HEK293T (cell line): Measurements from ENCODE around the gene CPLX3.

Experiments
- CTCF ChIA-PET: fragments of 350-600 bp; formaldehyde crosslinking; extraction: SDS; loops from one replicate; lab custom pipeline; 2021; ENCODE audit warnings: antibody characterized with exemption, inconsistent platforms; lab: Yijun Ruan, JAX
- POLR2A ChIA-PET: fragments of 350-600 bp; formaldehyde crosslinking; extraction: SDS; loops from one replicate; lab custom pipeline; 2020; ENCODE audit warnings: antibody characterized with exemption, inconsistent platforms; lab: Yijun Ruan, JAX
- DNase-seq: peaks from one replicate; pipeline ENCODE4 v3.0.0; 2012; ENCODE audit warnings: mixed read lengths; ENCODE audit errors: extremely low spot score
- ARNT ChIP-seq: fragments of 450-650 bp; IDR thresholded peaks from 2 replicates; pipeline ENCODE4 v1.6.1; 2017; ENCODE audit warnings: mild to moderate bottlenecking
- BHLHE40 ChIP-seq: fragments of 450-650 bp; IDR thresholded peaks from 2 replicates; pipeline ENCODE4 v1.6.1; 2016; ENCODE audit warnings: mild to moderate bottlenecking, moderate library complexity, borderline replicate concordance
- CTBP1 ChIP-seq: fragments of 450-650 bp; IDR thresholded peaks from 2 replicates; pipeline ENCODE4 v1.6.1; 2016; ENCODE audit warnings: borderline replicate concordance
- ELF4 ChIP-seq: fragments of 450-650 bp; IDR thresholded peaks from 2 replicates; pipeline ENCODE4 v1.6.1; 2017; ENCODE audit warnings: antibody characterized with exemption
- FOXA1 ChIP-seq: fragments of 450-650 bp; IDR thresholded peaks from 2 replicates; pipeline ENCODE4 v1.6.1; 2016; ENCODE audit warnings: mild to moderate bottlenecking
- FOXK2 ChIP-seq: fragments of 450-650 bp; IDR thresholded peaks from 2 replicates; pipeline ENCODE4 v1.6.1; 2016; ENCODE audit warnings: mild to moderate bottlenecking
- FOXM1 ChIP-seq: fragments of 450-650 bp; IDR thresholded peaks from 2 replicates; pipeline ENCODE4 v1.6.1; 2017; ENCODE audit warnings: mild to moderate bottlenecking, borderline replicate concordance
- HDGF ChIP-seq: fragments of 450-650 bp; IDR thresholded peaks from 2 replicates; pipeline ENCODE4 v1.6.1; 2017; ENCODE audit warnings: antibody characterized with exemption, borderline replicate concordance
- L3MBTL2 ChIP-seq: fragments of 450-650 bp; conservative IDR thresholded peaks from 2 replicates; pipeline ENCODE4 v1.6.1; 2016; ENCODE audit warnings: mild to moderate bottlenecking
- LEF1 ChIP-seq: fragments of 450-650 bp; IDR thresholded peaks from 2 replicates; pipeline ENCODE4 v1.6.1; 2017; ENCODE audit warnings: mild to moderate bottlenecking, borderline replicate concordance
- NFRKB ChIP-seq: fragments of 450-650 bp; IDR thresholded peaks from 2 replicates; pipeline ENCODE4 v1.6.1; 2016; ENCODE audit warnings: mild to moderate bottlenecking, moderate library complexity
- PKNOX1 ChIP-seq: fragments of 450-650 bp; IDR thresholded peaks from 2 replicates; pipeline ENCODE4 v1.6.1; 2016
- SP1 ChIP-seq: fragments of 450-650 bp; IDR thresholded peaks from 2 replicates; pipeline ENCODE4 v1.6.1; 2017
- SUZ12 ChIP-seq: fragments of 450-650 bp; IDR thresholded peaks from 2 replicates; pipeline ENCODE4 v1.6.1; 2016; ENCODE audit warnings: mild to moderate bottlenecking
- TARDBP ChIP-seq: fragments of 450-650 bp; IDR thresholded peaks from 2 replicates; pipeline ENCODE4 v1.6.1; 2016
- ZNF384 ChIP-seq: fragments of 450-650 bp; IDR thresholded peaks from 2 replicates; pipeline ENCODE4 v1.6.1; 2016

Gene CPLX3

GRCh38 chr15:74788042-74788682 is 38.3 kb upstream of the CPLX3 start:
- ChIA-PET POLR2A (interaction anchor here (0.6 to 1.8 kb wide), 5 partner anchors 10 to 663 kb away, joined by 3 to 5 read pairs (median 4); partner anchors contain the start of genes COX5A and SIN3A), CTCF (interaction anchor here (0.6 to 3.0 kb wide), 18 partner anchors 9 to 399 kb away, joined by 3 to 43 read pairs (median 3); partner anchors contain the start of gene ULK3)
- TF ChIP-seq L3MBTL2 (no peak), ARNT (no peak), LEF1 (no peak), SP1 (no peak), HDGF (no peak), NFRKB (no peak), BHLHE40 (no peak), TARDBP (no peak), FOXA1 (no peak), PKNOX1 (no peak), SUZ12 (no peak), CTBP1 (no peak)
- no peak for DNase-seq

DNA sequence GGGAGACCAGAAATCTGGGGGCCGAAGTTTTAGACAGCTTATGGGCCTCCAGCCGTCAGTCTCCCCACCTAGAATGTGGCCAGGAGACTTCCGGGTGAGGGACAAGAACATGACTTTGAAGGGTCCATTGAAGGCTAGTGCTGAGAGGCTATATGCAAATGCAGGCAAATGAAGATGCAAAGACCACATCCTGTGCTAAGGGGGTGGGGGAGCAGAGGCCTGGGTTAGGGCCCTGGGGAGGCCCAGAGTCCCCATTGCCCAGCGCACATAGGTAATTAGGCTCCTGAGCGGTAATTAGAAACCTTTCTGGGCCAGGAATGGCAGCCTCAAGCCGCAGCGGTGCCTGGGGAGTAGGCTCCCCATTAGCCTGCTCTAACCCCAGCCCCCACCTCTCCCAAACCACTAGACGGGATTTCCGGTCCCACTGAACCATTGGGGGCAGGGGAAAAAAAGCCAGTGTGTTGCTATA is 37.7 kb upstream of the CPLX3 start:
- TF ChIP-seq ARNT (no peak), L3MBTL2 (no peak), FOXM1 (no peak), LEF1 (no peak), SP1 (no peak), NFRKB (no peak), ELF4 (no peak), BHLHE40 (no peak), FOXA1 (no peak)
- DNase-seq, result no peak
- POLR2A ChIA-PET, result interaction anchor here (0.6 to 1.8 kb wide), 4 partner anchors 11 to 149 kb away, joined by 3 to 5 read pairs (median 4); partner anchors contain the start of gene COX5A
- CTCF ChIA-PET, result interaction anchor here (0.8 to 3.0 kb wide), 6 partner anchors 8 to 153 kb away, joined by 3 to 43 read pairs (median 6); no protein-coding TSS in a partner anchor

- no peak for DNase-seq
- ChIA-PET CTCF (interaction anchor here (1.3 kb wide), 1 partner anchor 12 kb away, joined by 3 read pairs; no protein-coding TSS in a partner anchor), POLR2A (interaction anchor here (0.6 to 1.0 kb wide), 2 partner anchors 10 to 11 kb away, joined by 3 read pairs; no protein-coding TSS in a partner anchor)
- TF ChIP-seq NFRKB (no peak), FOXA1 (no peak), BHLHE40 (no peak), HDGF (no peak), SUZ12 (no peak), FOXM1 (no peak), SP1 (no peak)
These were observed 37.2 kb upstream of the CPLX3 start for GRCh38 chr15:74789171-74789631.

GRCh38 chr15:74789741-74790079 is 36.7 kb upstream of the CPLX3 start:
- CTCF ChIA-PET, result interaction anchor here (1.0 to 1.3 kb wide), 2 partner anchors 12 to 18 kb away, joined by 3 to 4 read pairs; no protein-coding TSS in a partner anchor
- POLR2A ChIA-PET, result interaction anchor here (1.0 kb wide), 1 partner anchor 10 kb away, joined by 3 read pairs; no protein-coding TSS in a partner anchor
- DNase-seq, result no peak
- TF ChIP-seq ARNT, result no peak
- TF ChIP-seq ZNF384, result no peak
- no peak for TF ChIP-seq HDGF
- no peak for TF ChIP-seq NFRKB

DNA sequence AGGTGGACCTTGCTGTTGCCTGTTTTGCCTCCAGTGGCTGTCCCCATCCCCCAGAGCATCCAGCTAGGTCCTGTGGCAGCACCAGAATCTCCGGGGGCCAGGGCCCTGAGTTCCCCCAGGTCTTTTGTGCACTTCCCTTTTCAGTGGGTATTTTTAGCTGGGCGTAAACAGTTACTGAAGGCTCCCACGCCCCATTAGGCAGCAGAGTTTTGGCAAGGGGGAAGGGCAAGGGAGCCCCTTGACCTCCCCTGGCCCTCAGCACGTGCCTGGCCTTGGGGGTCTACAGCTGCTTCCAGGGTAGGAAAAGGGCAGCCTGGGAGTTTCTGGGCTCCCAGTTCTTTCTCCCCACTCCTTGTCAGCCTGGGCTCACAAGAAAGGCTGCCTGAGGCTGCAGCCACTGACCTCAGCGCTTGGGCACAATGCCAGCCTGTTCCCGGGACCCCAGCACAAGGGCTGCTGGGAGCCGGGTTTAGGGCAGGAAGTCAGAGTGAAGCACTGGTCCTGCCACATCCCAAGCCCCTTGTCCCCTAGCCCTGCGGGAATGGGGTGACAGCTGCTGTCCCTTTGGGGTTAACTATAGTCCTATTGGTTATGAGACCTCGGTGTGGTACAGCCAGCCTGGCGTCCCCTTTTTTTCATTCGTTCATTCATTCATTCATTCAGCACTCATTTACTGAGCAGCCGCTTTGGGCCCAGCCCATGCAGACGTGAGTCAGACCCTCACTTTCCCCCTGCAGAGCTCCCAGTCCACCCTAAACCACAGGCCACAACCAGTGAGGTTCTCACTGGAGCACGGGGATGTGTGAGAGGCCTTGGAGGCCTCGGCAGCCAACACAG is 36.1 kb upstream of the CPLX3 start:
- CTCF ChIA-PET, result interaction anchor here (1.0 to 1.3 kb wide), 2 partner anchors 13 to 19 kb away, joined by 3 to 4 read pairs; no protein-coding TSS in a partner anchor
- DNase-seq, result no peak
- TF ChIP-seq FOXA1, result no peak
- no peak for TF ChIP-seq SUZ12
- TF ChIP-seq SP1, result no peak
- no peak for TF ChIP-seq ELF4
- TF ChIP-seq ARNT, result no peak
- TF ChIP-seq BHLHE40, result no peak
- no peak for TF ChIP-seq HDGF
- no peak for TF ChIP-seq TARDBP
- POLR2A ChIA-PET, result interaction anchor here (1.0 kb wide), 1 partner anchor 9 kb away, joined by 3 read pairs; no protein-coding TSS in a partner anchor

- no peak for DNase-seq
- TF ChIP-seq ARNT (no peak), SP1 (no peak), CTBP1 (no peak), FOXM1 (no peak), ZNF384 (no peak), PKNOX1 (no peak), ELF4 (no peak), HDGF (no peak), L3MBTL2 (no peak), BHLHE40 (no peak), LEF1 (no peak), SUZ12 (no peak), FOXK2 (no peak), NFRKB (no peak), FOXA1 (no peak), TARDBP (no peak)
- POLR2A ChIA-PET, result no interaction called here
- CTCF ChIA-PET, result no interaction called here
These were observed 35.4 kb upstream of the CPLX3 start for GRCh38 chr15:74791007-74791406.
